Right renal pelvis (tissue), 4 donors: ENCODE data around the gene SOWAHC. TPM values are rescaled to one million over a fixed set of nuclear protein-coding genes. Genes with fewer than 3 reads are reported as not detected.

Experiments used
- DNase-seq, 4 donors: peaks; one replicate each; pipeline ENCODE4 v3.0.0-alpha.2; 2013; ENCODE audit warnings: low read depth in 4 of 4, low spot score in 3 of 4, missing footprints in 1 of 4
- polyA plus RNA-seq, 4 donors: library from polyadenylated mRNA; unstranded; fragments of 120-200 nt; gene quantifications; one replicate each; pipeline ENCODE4 v1.2.1, GENCODE V29; 2013; ENCODE audit not compliant: insufficient read length in 4 of 4

SOWAHC gene
- polyA plus RNA-seq, 4 donors: 18.7 to 22.1 (median 20.0) TPM

GRCh38 chr2:109644571-109645275 is 30.6 kb downstream of the SOWAHC start:
- DNase-seq: no peak

GRCh38 chr2:109645412-109646184 is 31.4 kb downstream of the SOWAHC start:
- DNase-seq: peak in 2 of 4 donors; percentile 35 to 44

GRCh38 chr2:109646961-109647360 is 32.8 kb downstream of the SOWAHC start:
- no peak for DNase-seq

GRCh38 chr2:109647636-109648035 is 33.5 kb downstream of the SOWAHC start:
- DNase-seq: no peak

GRCh38 chr2:109648041-109648527 is 33.9 kb downstream of the SOWAHC start:
- no peak for DNase-seq

GRCh38 chr2:109649736-109650695 is 35.9 kb downstream of the SOWAHC start:
- no peak for DNase-seq

GRCh38 chr2:109654326-109655050 is 40.3 kb downstream of the SOWAHC start:
- DNase-seq: no peak

GRCh38 chr2:109655287-109655686 is 41.1 kb downstream of the SOWAHC start:
- DNase-seq: no peak

- DNase-seq: no peak
Measured at GRCh38 chr2:109659396-109660045, 45.4 kb downstream of the SOWAHC start.

- DNase-seq: no peak
Measured at GRCh38 chr2:109660046-109660860, 46.1 kb downstream of the SOWAHC start.

GRCh38 chr2:109662889-109663288 is 48.7 kb downstream of the SOWAHC start:
- DNase-seq: no peak

- no peak for DNase-seq
Measured at GRCh38 chr2:109663721-109664120, 49.6 kb downstream of the SOWAHC start.

- DNase-seq: no peak
Measured at GRCh38 chr2:109666466-109666865, 52.3 kb downstream of the SOWAHC start.

Other genes with a start within 250 kb of the SOWAHC start
- 100 to 1,000 TPM; 107 to 133 (median 124) TPM for gene SEPTIN10, start 398 bp upstream of the SOWAHC start, polyA plus RNA-seq
- gene RGPD5, start 179.9 kb downstream of the SOWAHC start, polyA plus RNA-seq: 10 to 100 TPM; 11.1 to 15.2 (median 13.0) TPM